Nephron progenitor cell (in vitro differentiated cells): ENCODE results near the gene NMNAT2.
A peak's percentile ranks its signal among the peaks of the same experiment; 100 is the strongest.

ENCODE experiments used
- DNase-seq: peaks from one replicate; pipeline ENCODE4 v3.0.0; 2021
- H3K27ac Mint-ChIP-seq: 2 replicates; pipeline ENCODE4 v1.8.0; 2021; ENCODE audit warnings: mild to moderate bottlenecking, moderate library complexity, mixed read lengths
- H3K27me3 Mint-ChIP-seq: 2 replicates; pipeline ENCODE4 v1.8.0; 2021; ENCODE audit warnings: mild to moderate bottlenecking, low read depth, mixed read lengths; ENCODE audit not compliant: poor library complexity
- H3K36me3 Mint-ChIP-seq: 2 replicates; pipeline ENCODE4 v1.8.0; 2021; ENCODE audit warnings: low read depth, mixed read lengths
- H3K4me1 Mint-ChIP-seq: 2 replicates; pipeline ENCODE4 v1.8.0; 2021; ENCODE audit warnings: mixed read lengths
- H3K4me3 Mint-ChIP-seq: 2 replicates; pipeline ENCODE4 v1.8.0; 2021; ENCODE audit warnings: mild to moderate bottlenecking, moderate library complexity, mixed read lengths
- H3K9me3 Mint-ChIP-seq: 2 replicates; pipeline ENCODE4 v1.8.0; 2021; ENCODE audit warnings: mild to moderate bottlenecking, moderate library complexity, mixed read lengths
- TF ChIP-seq, protein P1 (sequence below): fragments of 200-600 bp; sonication (generic); IDR thresholded peaks from 2 replicates; pipeline ENCODE4 v1.5.0; 2021; ENCODE audit warnings: antibody characterized with exemption

Gene NMNAT2

DNA sequence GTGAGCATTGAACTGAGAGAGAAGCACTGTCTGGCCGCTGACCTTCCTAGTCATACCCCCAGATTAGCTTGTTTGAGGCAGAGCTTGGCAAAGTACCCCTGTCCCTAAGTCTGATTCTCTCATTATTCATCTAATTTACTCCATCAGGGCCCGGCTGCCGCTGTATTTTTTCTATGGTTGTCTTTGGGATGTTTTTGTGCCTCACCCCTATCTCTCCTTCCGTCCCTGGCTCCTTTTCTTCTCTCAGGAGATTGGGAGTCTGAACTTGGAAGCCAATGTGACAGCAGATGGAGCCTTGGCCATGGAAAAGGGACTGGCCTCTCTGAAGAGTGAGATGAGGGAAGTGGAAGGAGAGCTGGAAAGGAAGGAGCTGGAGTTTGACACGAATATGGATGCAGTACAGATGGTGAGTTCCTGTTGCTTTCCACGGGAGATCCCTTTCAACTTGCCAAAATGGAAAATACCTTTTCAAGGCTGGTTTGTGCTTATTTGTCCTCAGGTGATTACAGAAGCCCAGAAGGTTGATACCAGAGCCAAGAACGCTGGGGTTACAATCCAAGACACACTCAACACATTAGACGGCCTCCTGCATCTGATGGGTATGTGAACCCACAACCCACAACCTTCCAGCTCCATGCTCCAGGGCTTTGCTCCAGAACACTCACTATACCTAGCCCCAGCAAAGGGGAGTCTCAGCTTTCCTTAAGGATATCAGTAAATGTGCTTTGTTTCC, 178.2 kb downstream of the NMNAT2 start:
- TF ChIP-seq, protein P1, sequence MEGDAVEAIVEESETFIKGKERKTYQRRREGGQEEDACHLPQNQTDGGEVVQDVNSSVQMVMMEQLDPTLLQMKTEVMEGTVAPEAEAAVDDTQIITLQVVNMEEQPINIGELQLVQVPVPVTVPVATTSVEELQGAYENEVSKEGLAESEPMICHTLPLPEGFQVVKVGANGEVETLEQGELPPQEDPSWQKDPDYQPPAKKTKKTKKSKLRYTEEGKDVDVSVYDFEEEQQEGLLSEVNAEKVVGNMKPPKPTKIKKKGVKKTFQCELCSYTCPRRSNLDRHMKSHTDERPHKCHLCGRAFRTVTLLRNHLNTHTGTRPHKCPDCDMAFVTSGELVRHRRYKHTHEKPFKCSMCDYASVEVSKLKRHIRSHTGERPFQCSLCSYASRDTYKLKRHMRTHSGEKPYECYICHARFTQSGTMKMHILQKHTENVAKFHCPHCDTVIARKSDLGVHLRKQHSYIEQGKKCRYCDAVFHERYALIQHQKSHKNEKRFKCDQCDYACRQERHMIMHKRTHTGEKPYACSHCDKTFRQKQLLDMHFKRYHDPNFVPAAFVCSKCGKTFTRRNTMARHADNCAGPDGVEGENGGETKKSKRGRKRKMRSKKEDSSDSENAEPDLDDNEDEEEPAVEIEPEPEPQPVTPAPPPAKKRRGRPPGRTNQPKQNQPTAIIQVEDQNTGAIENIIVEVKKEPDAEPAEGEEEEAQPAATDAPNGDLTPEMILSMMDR = no peak
- Mint-ChIP-seq H3K36me3 (peaks cover 41% of the 10 kb centered on the region), H3K27ac (no peak overlapping the region), H3K27me3 (peaks cover 4% of the 10 kb centered on the region), H3K4me3 (no peak overlapping the region), H3K4me1 (peaks cover 74% of the 10 kb centered on the region), H3K9me3 (no peaks in the 10 kb centered on the region)
- no peak for DNase-seq

DNA sequence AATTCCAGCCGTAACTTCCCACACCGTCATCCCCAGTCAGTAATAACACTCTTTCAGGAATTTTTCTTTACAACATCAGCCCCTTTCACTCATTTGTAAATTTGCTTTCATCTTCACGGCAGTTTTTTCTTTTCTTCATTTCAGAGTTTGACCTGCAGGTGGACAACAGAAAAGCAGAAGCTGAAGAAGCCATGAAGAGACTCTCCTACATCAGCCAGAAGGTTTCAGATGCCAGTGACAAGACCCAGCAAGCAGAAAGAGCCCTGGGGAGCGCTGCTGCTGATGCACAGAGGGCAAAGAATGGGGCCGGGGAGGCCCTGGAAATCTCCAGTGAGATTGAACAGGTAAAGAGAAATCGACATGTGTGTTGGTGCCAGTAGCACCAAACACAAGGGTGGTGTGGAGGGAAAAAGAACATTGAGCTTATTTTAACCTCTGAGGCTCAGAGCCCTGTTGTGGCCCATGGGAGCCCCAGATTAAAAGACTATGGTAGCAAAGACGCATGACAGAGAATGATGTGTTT, 178.9 kb downstream of the NMNAT2 start:
- TF ChIP-seq, protein P1 = no peak
- Mint-ChIP-seq H3K27me3 (peaks cover 4% of the 10 kb centered on the region), H3K4me1 (peaks cover 77% of the 10 kb centered on the region), H3K9me3 (no peaks in the 10 kb centered on the region), H3K4me3 (no peak overlapping the region), H3K36me3 (peaks cover 39% of the 10 kb centered on the region), H3K27ac (no peak overlapping the region)
- no peak for DNase-seq

DNA sequence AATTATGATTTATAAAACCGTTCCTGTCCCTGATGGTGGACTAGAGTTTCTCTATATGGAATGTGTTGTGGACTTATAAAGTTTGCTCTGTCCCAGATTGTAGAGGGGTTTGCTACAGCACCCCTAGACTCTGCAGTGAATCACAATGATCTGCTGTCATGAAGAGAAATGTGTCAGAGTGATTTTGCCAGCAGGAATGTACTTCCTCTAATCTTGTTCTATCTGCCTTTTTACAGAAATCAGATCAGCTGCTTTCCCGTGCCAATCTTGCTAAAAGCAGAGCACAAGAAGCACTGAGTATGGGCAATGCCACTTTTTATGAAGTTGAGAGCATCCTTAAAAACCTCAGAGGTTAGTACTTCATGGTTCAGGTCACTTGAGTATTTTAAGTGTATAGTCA, 180.1 kb downstream of the NMNAT2 start:
- DNase-seq = no peak
- peaks cover 31% of the 10 kb centered on the region for H3K36me3 Mint-ChIP-seq
- H3K27me3 Mint-ChIP-seq = peaks cover 4% of the 10 kb centered on the region
- H3K9me3 Mint-ChIP-seq = no peaks in the 10 kb centered on the region
- TF ChIP-seq, protein P1 = no peak
- peaks cover 78% of the 10 kb centered on the region for H3K4me1 Mint-ChIP-seq
- H3K4me3 Mint-ChIP-seq = no peak overlapping the region
- H3K27ac Mint-ChIP-seq = no peak overlapping the region

DNA sequence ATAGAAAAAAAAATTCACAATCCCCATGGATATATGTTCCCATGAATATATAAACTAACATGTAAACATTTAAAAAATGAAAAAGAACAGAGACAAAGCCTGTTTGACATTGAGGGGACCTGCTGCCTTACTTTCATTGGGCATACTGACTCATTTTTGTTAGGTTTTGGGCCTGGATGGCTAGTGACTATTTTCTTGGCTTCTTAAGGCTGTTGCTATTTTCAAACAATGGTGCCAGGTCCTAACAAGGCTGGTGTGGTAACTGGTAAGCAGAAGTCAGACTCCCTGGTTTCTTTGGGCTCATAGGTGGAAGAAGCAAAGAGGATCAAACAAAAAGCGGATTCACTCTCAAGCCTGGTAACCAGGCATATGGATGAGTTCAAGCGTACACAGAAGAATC, 181.1 kb downstream of the NMNAT2 start:
- peaks cover 27% of the 10 kb centered on the region for H3K36me3 Mint-ChIP-seq
- no peaks in the 10 kb centered on the region for H3K9me3 Mint-ChIP-seq
- DNase-seq = no peak

DNA sequence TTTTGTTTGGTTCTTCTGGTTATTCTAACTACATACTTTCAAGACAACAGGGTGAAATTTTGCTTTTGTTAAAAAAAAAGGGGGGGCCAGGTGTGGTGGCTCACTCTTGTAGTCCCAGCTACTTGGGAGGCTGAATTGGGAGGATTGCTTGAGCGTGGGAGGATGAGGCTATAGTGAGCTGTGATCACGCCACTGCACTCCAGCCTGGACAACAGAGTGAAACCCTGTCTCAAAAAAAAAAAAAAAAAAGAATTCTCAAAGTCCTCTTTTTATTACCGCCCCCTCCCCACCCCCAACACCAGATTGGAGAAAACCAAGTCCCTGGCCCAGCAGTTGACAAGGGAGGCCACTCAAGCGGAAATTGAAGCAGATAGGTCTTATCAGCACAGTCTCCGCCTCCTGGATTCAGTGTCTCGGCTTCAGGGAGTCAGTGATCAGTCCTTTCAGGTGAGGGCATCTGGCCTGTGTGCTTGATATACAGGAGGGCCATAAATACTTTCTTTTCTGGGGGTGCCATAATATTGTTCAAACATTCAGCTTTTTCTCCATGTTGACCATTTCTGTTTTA, 181.9 kb downstream of the NMNAT2 start:
- Mint-ChIP-seq H3K27ac (peak overlapping the region; percentile 97), H3K9me3 (no peaks in the 10 kb centered on the region), H3K4me3 (peak overlapping the region; percentile 5), H3K4me1 (peaks cover 67% of the 10 kb centered on the region), H3K36me3 (peaks cover 27% of the 10 kb centered on the region), H3K27me3 (no peaks in the 10 kb centered on the region)
- peak; percentile 17 for DNase-seq
- TF ChIP-seq, protein P1 = no peak

More for the DNA sequence above, 181.1 kb downstream of the NMNAT2 start:
- Mint-ChIP-seq H3K4me3 (no peak overlapping the region), H3K27me3 (no peaks in the 10 kb centered on the region), H3K27ac (peak overlapping the region; percentile 70), H3K4me1 (peaks cover 75% of the 10 kb centered on the region)
- TF ChIP-seq, protein P1 = no peak
